ENCODE data around the gene PHACTR1.

The PHACTR1 gene

DNA sequence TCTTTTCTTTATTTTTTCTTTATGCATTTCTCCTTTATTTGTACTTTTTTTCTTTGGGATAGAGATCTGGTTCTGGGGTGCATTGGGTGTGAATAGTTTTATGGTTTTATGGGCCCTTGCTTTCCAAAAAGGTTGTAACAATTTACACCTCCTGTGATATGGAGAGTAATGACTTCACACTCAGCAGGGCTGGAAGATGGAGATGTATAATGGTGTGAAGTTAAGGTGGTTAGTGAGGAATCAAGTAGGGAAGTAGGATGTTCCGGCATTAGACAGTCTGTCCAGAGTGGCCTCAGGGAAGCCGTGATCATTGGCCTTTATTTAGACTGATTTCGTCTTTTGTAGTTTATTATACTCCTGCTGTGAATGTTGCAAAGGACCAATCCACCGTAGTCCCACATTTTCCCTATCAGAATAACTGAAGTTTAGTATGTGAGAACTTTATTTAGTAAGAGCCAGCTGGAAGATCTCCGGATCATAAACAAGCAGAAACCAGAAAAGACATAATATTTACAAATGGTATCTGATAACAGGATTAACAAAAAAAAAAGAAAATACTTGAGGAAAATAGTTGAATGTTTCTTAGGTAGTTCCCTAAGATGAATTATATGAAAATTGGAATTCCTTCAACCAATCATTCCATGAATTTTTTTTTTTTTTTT, 356.2 kb downstream of the PHACTR1 start:
- no peak for DNase-seq (ENCODE audit: low spot score)

DNA sequence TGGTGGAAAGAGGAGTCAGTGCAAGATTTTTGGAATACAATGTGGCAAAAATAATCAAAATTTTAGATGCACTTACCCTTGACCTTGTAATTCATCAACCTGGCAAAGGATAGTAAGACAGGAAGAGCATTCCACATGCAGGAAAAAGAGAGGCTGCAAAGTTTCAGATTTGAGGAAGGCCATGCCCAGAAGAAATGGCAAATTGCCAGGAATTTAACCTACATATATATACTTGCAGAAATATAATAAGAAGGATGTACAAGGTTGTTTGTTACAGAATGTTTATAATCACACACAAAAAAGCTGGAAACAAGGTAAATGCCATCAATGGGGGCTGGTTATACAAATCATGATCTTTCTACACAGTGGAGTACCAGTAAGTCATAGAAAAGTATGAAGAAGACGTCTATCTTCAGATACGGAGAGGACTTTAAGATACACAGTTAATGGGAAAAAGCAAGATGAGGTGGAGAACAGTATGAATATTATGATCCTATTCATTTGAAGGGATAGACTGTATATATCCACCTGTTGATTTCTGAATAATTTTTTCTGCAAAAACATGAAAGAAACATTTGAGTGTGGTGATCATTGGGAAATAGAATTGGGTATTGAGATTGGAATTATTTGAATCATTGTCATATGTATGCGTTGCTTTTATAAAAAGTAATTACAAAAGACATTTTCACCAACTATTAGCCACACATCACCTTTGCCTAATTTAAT, 358.0 kb downstream of the PHACTR1 start:
- no peak for DNase-seq (ENCODE audit: low spot score)

DNA sequence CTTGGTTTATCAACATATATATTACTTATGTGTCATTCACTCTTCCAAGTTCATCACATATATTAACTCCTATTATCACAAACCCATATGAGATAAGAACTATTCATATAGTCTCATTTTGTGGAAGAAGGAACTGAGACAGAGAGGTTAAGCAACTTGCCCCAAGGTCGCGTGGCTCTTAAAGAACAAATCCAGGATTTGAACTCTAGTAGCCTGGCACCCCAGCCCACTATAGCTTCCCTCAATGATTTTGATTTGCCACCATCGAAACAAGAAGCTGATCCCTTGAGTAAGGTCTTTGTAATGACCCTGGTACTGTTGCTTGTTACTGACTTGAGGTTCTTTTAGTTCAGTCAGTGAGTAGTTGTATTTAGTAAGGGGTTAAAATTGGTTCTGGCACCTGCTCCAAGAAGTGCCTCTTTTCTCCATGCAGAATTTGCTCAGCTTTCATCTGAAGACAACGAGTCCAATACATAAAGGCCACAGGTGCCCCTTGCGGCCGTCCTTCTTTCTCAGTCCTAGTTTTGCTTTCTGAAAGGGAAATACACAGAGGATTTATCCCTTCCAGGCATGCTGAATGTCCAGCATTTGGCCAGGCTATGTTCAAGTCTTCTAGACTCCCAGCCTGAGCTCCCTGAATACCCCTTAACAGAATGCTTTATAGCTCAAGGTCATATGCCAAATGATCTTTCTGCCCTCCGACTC, 358.7 kb downstream of the PHACTR1 start:
- no peak for DNase-seq (ENCODE audit: low spot score)

DNA sequence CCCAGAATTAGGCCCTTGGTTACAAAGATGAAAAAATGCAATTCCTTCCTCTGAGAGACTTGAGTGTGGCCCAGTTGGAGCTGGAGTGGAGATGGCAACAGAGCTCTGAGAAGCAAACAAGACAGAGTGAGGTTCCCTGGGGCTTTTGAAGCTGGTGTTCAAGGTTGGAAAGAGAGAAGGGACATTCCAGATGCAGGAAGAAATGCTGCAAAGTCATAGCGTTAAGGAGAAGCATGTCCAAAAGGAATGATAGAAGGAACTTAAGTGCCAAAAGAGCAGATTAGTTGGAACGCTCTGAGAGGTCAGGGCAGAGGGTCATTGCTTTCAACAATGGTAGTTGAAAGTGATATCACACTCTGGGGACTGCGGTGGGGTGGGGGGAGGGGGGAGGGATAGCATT, 360.0 kb downstream of the PHACTR1 start:
- DNase-seq (ENCODE audit: low spot score), result no peak

DNA sequence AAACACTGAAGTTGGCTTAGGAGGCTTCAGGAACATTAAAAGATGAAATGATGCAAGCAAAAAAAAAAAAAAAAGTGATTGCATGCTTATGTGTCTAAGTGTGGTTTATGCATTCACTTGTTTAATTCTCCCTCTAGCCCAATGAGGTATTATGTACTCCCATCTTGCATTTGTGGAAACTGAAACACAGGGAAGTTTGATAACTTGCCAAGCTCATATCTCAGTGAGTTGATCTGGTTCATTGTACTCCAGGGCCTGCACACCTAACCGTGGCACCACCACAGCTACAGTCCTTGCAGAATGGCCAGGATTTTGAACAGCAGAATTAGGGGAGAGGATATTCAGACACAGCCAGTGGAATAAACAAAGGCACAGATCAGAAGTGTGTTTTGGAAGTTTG, 360.6 kb downstream of the PHACTR1 start:
- no peak for DNase-seq (ENCODE audit: low spot score)

DNA sequence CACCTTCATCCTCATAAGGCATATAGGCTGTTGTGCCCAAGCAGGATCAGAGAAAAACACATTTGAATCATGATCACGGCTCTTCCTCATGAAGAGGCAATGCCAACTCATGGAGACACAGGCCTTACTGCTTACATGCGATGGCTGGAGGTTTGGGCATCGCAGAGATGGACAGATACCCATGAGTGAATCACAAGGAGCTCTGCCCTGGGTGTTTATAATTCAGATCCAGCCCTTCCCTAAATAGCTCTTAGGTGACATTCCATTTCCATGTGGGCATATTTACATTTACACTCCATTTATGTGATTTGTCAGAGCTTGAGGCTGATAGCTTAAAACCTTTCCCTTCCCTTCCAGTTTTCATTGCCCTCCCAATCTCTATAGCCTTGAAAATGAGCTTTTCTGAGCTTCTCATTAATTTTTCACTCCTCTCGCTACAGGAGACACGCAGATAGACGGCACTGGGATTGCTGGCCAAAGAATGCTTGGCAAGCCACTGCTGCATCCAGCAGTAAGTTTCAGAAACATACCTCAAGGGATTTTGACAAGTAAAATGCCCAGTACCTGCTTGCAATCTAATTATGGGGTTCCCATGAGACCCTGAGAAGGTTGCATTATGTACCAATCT, 362.6 kb downstream of the PHACTR1 start:
- no peak for DNase-seq (ENCODE audit: low spot score)

DNA sequence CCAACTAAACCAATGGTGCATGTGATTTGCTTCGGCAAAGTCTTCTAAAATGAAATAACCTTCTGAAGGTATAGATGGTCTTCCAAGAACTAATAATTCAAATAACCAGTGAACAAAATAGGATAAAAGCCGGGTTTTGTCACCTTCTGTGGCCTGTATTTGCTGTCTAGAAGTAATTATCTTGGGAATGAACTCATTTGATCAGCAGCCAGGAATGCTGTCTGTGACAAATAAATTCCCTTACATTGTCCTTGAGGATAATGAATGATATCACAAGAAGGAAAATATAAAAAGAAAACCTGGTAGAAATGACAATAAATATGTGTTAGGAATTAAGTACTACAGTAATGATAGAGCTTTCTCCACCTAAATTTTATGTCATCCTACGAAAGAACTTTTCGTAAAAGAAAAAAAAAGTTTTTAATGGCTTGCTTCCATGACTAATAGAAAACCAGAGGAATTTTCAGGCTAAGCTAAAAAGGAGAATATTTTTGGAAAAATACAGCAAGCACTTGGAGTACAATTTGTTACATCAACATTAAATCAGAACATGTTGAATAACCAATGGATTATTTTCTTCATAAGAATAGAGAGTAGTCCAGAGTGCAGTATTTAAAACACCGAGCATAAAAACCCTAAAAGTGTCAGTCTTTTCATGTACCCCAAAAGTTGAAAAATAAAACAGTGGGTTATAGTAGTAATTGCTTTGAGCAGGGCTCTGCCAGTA, 364.1 kb downstream of the PHACTR1 start:
- DNase-seq (ENCODE audit: low spot score), result no peak

DNA sequence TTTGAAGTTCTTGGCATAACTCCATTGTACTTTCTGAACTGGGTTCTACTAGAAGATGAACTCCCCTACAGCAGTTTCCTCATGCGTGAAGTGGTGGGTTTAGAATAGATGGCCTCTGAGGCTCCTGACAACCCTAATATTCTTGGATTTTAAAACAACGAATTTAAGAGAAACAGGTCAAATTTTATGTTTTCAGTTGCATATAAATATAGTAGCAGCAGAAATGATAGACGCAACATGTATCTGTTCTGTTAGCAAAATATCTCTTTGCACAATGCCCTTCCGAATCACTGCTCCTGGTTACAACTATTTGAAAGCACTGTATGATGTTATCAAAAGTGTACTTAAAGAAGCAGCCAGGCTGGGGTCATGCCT, 364.6 kb downstream of the PHACTR1 start:
- no peak for DNase-seq (ENCODE audit: low spot score)

DNA sequence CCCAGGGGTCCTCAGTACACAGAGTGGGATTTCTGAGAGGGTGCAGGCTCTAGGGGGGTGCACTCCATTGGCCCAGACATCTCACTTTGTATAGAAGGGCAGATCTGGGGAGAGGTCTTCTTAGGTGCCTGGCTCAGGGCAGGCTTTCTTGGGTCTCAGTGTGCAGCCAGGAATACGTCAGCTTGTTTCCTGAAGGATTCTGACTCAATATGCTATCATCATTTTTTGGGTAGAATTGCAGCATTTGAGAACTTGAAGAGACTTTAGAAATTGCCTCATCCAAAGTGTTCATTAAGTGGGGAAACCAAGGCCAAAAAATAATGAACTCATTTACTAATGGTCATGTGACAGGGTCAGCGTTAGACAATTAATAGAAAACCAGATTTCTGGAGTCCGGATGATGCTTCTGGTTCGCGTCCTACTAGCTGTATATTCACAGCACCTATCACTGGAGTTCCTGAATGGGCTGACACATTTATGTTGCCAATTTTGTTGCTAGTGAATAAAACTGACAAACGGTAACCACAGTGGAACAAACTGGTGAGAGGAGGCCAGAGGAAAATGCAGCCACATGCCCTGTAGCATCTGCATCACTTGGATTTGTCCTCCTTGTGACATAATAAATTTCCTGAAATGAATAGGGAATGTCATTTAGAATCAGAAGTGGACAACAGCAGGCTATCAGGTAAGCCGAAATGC, 372.9 kb downstream of the PHACTR1 start:
- DNase-seq (ENCODE audit: low spot score), result no peak

DNA sequence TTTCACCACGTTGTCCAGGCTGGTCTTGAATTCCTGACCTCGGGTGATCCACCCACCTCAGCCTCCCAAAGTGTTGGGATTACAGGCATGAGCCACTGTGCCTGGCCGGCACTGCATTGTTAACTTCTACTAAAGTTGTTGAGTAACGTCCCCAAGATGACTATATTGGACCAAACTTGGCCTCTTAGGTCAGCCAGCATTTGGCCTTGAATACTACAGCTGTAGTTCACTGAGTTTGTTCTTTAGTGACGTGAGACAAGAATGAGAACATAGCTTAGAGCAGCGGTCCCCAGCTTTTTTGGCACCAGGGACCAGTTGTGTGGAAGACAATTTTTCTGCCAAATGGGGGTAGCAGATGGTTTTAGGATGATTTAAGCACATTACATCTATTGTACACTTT, 374.6 kb downstream of the PHACTR1 start:
- no peak for DNase-seq (ENCODE audit: low spot score)

DNA sequence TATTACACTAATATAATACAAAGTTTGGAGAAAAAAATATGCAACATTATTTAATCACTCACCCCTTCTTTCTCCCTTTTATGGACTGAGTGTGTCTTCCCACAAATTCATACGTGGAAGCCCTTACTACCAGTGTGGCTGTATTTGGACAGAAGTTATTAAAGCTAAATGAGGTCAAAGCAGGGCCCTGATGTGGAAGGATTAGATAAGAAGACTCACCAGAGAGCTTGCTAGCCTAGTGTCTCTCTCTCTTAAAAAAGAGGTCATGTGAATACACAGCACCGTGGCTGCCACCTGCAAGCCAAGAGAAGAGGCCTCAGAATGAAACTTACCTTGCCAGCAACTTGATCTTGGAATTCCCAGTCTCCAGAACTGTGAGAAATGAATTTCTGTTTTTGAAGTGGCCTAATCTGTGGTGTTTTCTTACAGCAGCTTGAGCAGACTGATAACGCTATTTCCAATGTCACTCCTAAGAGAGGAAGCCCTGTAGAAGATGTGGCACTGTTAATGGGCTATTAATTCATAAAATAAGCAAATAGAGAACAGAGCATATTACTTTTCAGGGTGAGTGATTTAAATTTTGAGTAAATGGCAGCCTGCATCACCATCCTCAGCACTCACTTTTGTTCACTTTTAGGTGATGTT, 378.3 kb downstream of the PHACTR1 start:
- no peak for DNase-seq (ENCODE audit: low spot score)

DNA sequence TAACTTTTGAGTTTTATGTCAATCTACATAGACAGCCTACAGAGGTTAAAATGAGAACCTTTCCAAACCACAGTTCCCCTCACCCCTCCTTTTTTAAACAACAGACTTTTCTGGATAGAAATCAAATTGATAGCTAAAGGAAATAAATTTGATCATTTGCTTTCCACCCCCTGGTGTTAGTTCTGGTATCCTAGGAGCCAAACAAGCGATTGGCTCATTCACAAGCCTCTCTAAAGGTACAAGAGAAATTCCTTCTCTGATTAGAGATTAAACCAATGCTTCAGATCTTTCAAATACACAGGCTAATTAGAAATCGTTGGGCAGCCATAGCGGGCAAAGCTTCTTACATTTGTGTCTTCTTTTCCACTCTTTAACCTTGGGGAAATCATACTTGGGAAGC, 379.5 kb downstream of the PHACTR1 start:
- DNase-seq (ENCODE audit: low spot score), result no peak

DNA sequence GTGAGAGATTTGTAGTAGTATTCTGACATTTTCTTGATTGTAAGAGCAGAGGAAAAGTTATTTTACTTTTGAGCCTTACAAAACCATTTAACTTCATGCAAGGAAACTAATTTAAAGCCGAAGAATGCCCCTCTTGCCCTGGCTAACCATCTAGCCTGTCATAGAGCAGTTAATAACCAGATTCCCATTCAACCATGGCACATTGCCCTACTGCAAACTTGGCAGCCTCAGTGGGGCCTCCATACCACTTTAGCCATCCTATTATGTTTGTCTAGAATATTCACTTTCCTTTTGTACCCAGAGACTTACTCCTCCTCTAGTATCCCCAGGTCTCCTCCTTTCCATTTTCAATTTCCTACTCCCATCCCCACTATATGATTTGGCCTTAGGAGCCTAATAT, 380.9 kb downstream of the PHACTR1 start:
- DNase-seq (ENCODE audit: low spot score), result no peak

DNA sequence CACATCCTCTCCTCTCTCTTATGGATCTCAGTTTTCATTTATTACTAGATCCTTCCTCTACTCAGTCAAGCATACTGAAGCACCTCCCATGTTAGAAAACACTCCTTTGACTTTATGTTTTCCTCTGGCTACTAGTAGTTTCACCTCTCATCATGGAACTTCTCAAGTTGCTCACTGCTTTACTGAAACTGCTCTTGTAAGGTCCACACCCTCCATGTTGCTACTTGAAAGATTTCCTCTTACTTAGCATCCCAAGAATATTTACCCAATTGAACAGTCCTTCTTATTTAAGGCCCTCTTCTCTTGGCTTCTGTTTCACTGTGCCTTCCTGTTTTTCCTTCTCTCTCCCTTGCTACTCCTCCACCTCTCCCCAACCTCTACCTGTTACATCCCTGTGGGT, 381.4 kb downstream of the PHACTR1 start:
- no peak for DNase-seq (ENCODE audit: low spot score)

DNA sequence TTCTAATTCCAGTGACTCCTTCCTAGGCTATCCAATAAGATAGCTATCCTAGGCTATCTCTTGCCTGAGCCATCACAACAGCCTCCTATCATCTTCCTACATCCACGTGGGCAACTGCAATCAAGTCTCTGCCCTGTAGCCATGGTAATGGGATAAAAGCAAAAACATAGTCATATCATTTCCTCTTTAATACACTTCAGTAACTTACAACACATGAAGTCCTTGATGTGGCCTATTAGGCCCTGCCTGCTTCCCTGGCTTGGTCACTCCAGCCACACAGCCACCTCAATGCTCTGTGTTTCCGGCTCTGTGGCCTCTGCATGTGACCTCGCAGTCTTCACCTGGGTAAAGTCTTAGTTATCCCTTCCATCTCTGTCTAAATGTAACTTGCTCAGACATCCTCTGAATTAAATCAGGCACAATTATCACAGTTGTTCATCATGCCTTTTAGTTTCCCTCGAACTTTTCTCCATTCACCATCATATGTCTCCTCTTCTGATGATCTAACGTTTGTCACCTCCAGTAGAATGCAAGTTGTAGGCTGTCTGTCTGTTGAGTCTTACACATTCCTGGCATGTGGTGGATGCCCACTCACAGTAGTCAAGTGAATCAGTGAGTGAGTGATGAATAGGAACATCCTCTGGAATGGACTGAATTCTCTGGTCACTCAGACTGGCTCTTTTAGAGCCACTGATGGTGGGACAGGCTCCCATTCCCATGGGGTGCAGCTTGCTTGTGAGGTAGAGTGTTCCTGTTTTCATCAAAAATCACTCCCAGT, 382.4 kb downstream of the PHACTR1 start:
- peak; percentile 29 for DNase-seq (ENCODE audit: low spot score)

DNA sequence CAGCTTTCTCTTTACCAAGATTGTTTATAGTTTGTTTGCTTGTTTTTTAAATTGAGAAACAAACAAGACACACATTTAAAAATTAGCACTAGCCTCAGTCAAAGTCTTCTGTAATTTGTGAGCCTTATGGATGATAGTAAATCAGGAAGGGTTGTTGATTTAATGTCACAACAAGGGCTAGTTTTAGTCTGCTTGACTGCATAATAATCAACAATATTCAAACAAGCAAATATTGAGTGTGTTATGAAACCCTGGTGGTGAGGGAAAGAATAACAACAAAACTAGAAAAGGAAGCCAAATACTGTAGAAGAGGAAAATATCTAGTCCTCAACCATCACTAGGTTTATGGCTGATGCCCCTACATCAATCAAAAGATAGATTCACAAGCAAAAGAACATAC, 383.2 kb downstream of the PHACTR1 start:
- peak; percentile 38 for DNase-seq (ENCODE audit: low spot score)

DNA sequence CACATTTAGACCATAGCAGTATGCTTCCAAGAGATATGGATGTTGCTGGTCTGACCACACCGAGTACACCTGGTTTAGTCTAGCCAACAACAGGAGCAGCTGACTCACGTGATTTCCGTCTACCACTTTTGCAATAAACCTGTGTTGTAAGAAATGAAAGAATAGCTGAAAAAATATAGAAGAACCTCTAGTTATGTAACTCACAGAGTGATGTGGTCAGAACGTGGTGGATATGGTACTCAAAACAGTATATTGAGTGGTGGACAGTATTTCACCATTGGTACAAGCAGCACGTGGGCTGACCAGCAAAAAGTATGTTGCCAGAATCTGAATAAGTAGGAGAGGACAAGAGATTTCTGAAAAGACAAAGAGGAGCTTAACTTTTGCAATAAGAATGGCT, 384.8 kb downstream of the PHACTR1 start:
- DNase-seq (ENCODE audit: low spot score), result no peak

DNA sequence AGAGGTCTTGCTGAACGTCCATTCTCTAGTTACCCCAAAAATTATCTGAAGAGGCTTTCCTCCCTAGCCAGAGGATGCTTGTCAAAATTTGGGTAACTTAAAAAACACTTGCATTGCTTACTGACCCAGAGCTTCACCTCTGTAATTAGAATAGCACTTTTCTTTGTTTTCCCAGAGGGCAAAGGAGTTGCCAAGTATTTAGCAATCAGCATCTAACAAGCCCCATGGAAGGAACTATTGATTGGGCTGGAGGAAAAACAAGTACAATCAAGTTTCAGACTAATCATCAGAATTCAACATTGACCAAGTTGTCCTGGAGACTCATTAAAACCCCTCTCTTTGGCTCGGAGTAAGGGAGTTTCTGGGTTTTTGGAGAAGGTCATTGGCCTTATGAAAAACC, 385.4 kb downstream of the PHACTR1 start:
- no peak for DNase-seq (ENCODE audit: low spot score)

DNA sequence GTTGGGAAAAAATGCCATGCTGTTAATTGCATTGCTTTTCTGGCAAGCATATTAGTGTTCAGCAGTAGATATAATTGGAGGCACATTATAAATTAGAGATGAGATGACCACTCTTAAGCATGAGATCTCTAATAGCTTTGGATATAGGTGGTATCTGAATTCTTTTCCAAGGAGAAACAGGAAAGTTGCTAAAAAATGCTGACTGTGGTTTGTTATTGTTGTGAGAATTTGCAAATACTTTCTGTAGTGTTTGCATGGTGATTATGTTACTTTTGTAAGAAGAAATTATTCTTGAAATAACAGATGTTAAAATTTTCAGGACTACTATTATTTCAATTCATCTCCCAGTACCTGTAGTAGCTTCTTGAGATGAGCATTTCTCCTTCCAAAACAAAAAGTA, 386.6 kb downstream of the PHACTR1 start:
- DNase-seq (ENCODE audit: low spot score), result no peak

DNA sequence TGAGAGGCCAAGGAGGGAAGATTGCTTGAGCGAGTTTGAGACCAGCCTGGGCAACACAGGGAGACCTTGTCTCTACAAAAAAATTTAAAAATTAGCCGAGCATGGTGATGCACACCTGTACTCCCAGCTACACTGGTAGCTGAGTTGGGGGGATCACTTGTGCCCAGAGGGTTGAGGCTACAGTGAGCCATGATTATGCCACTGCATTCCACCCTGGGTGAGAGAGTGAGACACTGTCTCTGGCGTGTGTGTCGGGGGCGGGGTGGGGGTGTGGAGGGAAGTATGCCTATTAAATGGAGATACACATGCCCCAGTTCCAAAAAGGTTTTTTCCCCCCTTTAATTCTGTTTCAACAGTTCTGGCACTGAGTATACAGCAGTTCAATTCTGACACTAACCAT, 388.6 kb downstream of the PHACTR1 start:
- DNase-seq (ENCODE audit: low spot score), result no peak

Data from NAMALWA (cell line).